SK-N-SH (cell line): ENCODE data around the gene BAZ1B. TPM values are rescaled to one million over a fixed set of nuclear protein-coding genes. Genes with fewer than 3 reads are reported as not detected.

Experiments
- CTCF ChIA-PET: fragments of 300-600, 350-600 bp; formaldehyde crosslinking; extraction: SDS; loops from one replicate; lab custom pipeline; 2021; lab: Yijun Ruan, JAX
- POLR2A ChIA-PET: fragments of 350-600 bp; sonication (Branson Sonifier 250); formaldehyde crosslinking; extraction: SDS; loops from one replicate; lab custom pipeline; 2020; ENCODE audit warnings: antibody characterized with exemption, inconsistent platforms; lab: Yijun Ruan, JAX
- DNase-seq: peaks from one replicate; pipeline ENCODE4 v3.0.0; 2012
- H2AFZ ChIP-seq: fragments of 200-600 bp; sonication (generic); 2 replicates; pipeline ENCODE4 v1.8.1; 2016; ENCODE audit warnings: antibody characterized with exemption, mild to moderate bottlenecking, low read depth
- H3F3A ChIP-seq: fragments of 200-600 bp; sonication (generic); replicated peaks from 2 replicates; pipeline ENCODE3; 2016; ENCODE audit warnings: antibody characterized with exemption, mild to moderate bottlenecking; ENCODE audit not compliant: insufficient read depth
- H3K27ac ChIP-seq, 2 experiments: fragments of 200-500 bp in 1 of 2; fragments of 200-600 bp in 1 of 2; sonication (Bioruptor generic) in 1 of 2; sonication (generic), shearing (Covaris generic) in 1 of 2; 2 replicates each; pipeline versions ENCODE4 v1.5.1 to v1.6.1; 2014 to 2016; ENCODE audit warnings: low read depth in 2 of 2, inconsistent platforms in 1 of 2, low read length in 1 of 2, mild to moderate bottlenecking in 1 of 2, mixed read lengths in 1 of 2
- H3K27me3 ChIP-seq: fragments of 200-600 bp; sonication (generic), shearing (Covaris generic); 2 replicates; pipeline ENCODE4 v1.6.1; 2016; ENCODE audit warnings: mixed run types; ENCODE audit not compliant: insufficient read depth
- H3K36me3 ChIP-seq, 2 experiments: fragments of 200-500 bp in 1 of 2; fragments of 200-600 bp in 1 of 2; sonication (Bioruptor generic) in 1 of 2; sonication (generic) in 1 of 2; replicated peaks in 1 of 2; 2 replicates each; pipeline versions ENCODE3 to v1.5.1; 2014 to 2016; ENCODE audit warnings: low read length in 1 of 2, mild to moderate bottlenecking in 1 of 2; ENCODE audit not compliant: insufficient read depth in 2 of 2, control insufficient read depth in 1 of 2
- H3K4me1 ChIP-seq, 2 experiments: fragments of 200-500 bp in 1 of 2; fragments of 200-600 bp in 1 of 2; sonication (Bioruptor generic) in 1 of 2; sonication (generic), shearing (Covaris generic) in 1 of 2; 2 replicates each; pipeline versions ENCODE4 v1.5.1 to v1.6.1; 2014 to 2016; ENCODE audit warnings: low read depth in 1 of 2, low read length in 1 of 2, mixed run types in 1 of 2; ENCODE audit not compliant: insufficient read depth in 2 of 2, control insufficient read depth in 1 of 2
- H3K4me2 ChIP-seq: fragments of 200-600 bp; sonication (generic), shearing (Covaris generic); 2 replicates; pipeline ENCODE4 v1.6.1; 2017; ENCODE audit warnings: mixed run types
- H3K4me3 ChIP-seq, 2 experiments: fragments of 200-500 bp in 1 of 2; fragments of 200-600 bp in 1 of 2; sonication (Bioruptor generic) in 1 of 2; sonication (generic), shearing (Covaris generic) in 1 of 2; 2 replicates each; pipeline versions ENCODE4 v1.5.1 to v1.8.1; 2014 to 2016; ENCODE audit warnings: low read depth in 2 of 2, inconsistent platforms in 1 of 2, low read length in 1 of 2, mild to moderate bottlenecking in 1 of 2, mixed read lengths in 1 of 2, moderate library complexity in 1 of 2
- H3K79me2 ChIP-seq: fragments of 200-600 bp; sonication (generic); 2 replicates; pipeline ENCODE4 v1.8.1; 2017; ENCODE audit warnings: mild to moderate bottlenecking; ENCODE audit not compliant: insufficient read depth
- H3K9ac ChIP-seq: fragments of 200-600 bp; sonication (generic); 2 replicates; pipeline ENCODE4 v1.6.1; 2017; ENCODE audit warnings: mixed run types
- H3K9me2 ChIP-seq: fragments of 200-600 bp; sonication (generic); 2 replicates; pipeline ENCODE4 v1.6.1; 2017; ENCODE audit warnings: mixed run types
- H3K9me3 ChIP-seq: fragments of 200-600 bp; sonication (generic); 2 replicates; pipeline ENCODE4 v1.6.1; 2017; ENCODE audit warnings: mixed run types, mild to moderate bottlenecking, moderate library complexity
- H4K20me1 ChIP-seq: fragments of 200-600 bp; sonication (generic); 2 replicates; pipeline ENCODE4 v1.6.1; 2017; ENCODE audit warnings: mild to moderate bottlenecking, mixed run types; ENCODE audit not compliant: insufficient read depth
- CHD2 ChIP-seq: fragments of 150-350 bp; IDR thresholded peaks from 2 replicates; pipeline ENCODE4 v1.6.1; 2018; ENCODE audit warnings: low read length; ENCODE audit not compliant: partially characterized antibody
- EZH2phosphoT487 ChIP-seq: fragments of 200-600 bp; sonication (generic); IDR thresholded peaks from 2 replicates; pipeline ENCODE4 v1.6.1; 2017; ENCODE audit warnings: low read depth, mixed run types, mild to moderate bottlenecking, antibody characterized with exemption, moderate library complexity, borderline replicate concordance
- FOXJ3 ChIP-seq: sonication (generic); formaldehyde crosslinking; IDR thresholded peaks from 2 replicates; pipeline ENCODE4 v1.5.1; 2020; ENCODE audit warnings: mild to moderate bottlenecking, missing genetic modification reagents
- FOXM1 ChIP-seq: IDR thresholded peaks from 2 replicates; pipeline ENCODE4 v1.4.0; 2012; ENCODE audit warnings: low read depth, mild to moderate bottlenecking
- GABPA ChIP-seq: IDR thresholded peaks from 2 replicates; pipeline ENCODE4 v1.4.0; 2012; ENCODE audit warnings: low read depth, mild to moderate bottlenecking
- JUND ChIP-seq: IDR thresholded peaks from 2 replicates; pipeline ENCODE4 v1.4.0; 2012
- MEF2A ChIP-seq: IDR thresholded peaks from 2 replicates; pipeline ENCODE4 v1.4.0; 2012; ENCODE audit warnings: low read depth, borderline replicate concordance
- MXI1 ChIP-seq: IDR thresholded peaks from 2 replicates; pipeline ENCODE4 v1.6.1; 2012; ENCODE audit warnings: mild to moderate bottlenecking, low read depth, low read length, improper control_type of control experiment
- NFIC ChIP-seq: IDR thresholded peaks from 2 replicates; pipeline ENCODE4 v1.4.0; 2012; ENCODE audit warnings: borderline replicate concordance
- NRF1 ChIP-seq: IDR thresholded peaks from 2 replicates; pipeline ENCODE4 v1.6.1; 2012; ENCODE audit warnings: low read depth, mild to moderate bottlenecking, low read length
- POLR2AphosphoS5 ChIP-seq: IDR thresholded peaks from 2 replicates; pipeline ENCODE4 v1.6.1; 2012; ENCODE audit warnings: low read depth, low read length
- RAD21 ChIP-seq: IDR thresholded peaks from 2 replicates; pipeline ENCODE4 v1.6.1; 2012; ENCODE audit warnings: mild to moderate bottlenecking, low read length
- RCOR1 ChIP-seq: fragments of 150-350 bp; IDR thresholded peaks from 2 replicates; pipeline ENCODE4 v1.6.1; 2017; ENCODE audit warnings: antibody characterized with exemption, low read length
- RXRA ChIP-seq: IDR thresholded peaks from 2 replicates; pipeline ENCODE4 v1.4.0; 2012; ENCODE audit warnings: low read depth, mild to moderate bottlenecking, borderline replicate concordance
- SIN3A ChIP-seq: IDR thresholded peaks from 2 replicates; pipeline ENCODE4 v1.6.1; 2012; ENCODE audit warnings: low read depth, mild to moderate bottlenecking, low read length, moderate library complexity, borderline replicate concordance
- SMC3 ChIP-seq: IDR thresholded peaks from 2 replicates; pipeline ENCODE4 v1.6.1; 2012; ENCODE audit warnings: low read depth, low read length, improper control_type of control experiment
- TCF12 ChIP-seq: IDR thresholded peaks from 2 replicates; pipeline ENCODE4 v1.4.0; 2012
- TEAD4 ChIP-seq: IDR thresholded peaks from 2 replicates; pipeline ENCODE4 v1.4.0; 2012; ENCODE audit warnings: mild to moderate bottlenecking, borderline replicate concordance; ENCODE audit not compliant: insufficient read depth
- USF2 ChIP-seq: fragments of 150-350 bp; IDR thresholded peaks from 2 replicates; pipeline ENCODE4 v1.6.1; 2017; ENCODE audit warnings: antibody characterized with exemption, low read length, low read depth, borderline replicate concordance
- WGBS: methylation state at CpG from one replicate; pipeline ENCODE4 v1.1.6; 2017; ENCODE audit warnings: low lambda C conversion rate; 5-methylcytosine and 5-hydroxymethylcytosine counted together
- polyA plus RNA-seq, 3 experiments: library from polyadenylated mRNA; depleted of rRNA; stranded (reverse); fragments of >200 nt; gene quantifications; 2 replicates each; pipeline ENCODE4 v1.2.3, GENCODE V29; 2012
- TF ChIP-seq, protein P1 (sequence below): IDR thresholded peaks from 2 replicates; pipeline ENCODE4 v1.4.0; 2012; ENCODE audit warnings: low read depth, borderline replicate concordance
- TF ChIP-seq, protein P2 (sequence below): IDR thresholded peaks from 2 replicates; pipeline ENCODE4 v1.4.0; 2012; ENCODE audit warnings: low read depth, borderline replicate concordance

Gene BAZ1B
- polyA plus RNA-seq, 1 of the 3 experiments (the other 2 are of a cell fraction): 20.9 TPM

DNA sequence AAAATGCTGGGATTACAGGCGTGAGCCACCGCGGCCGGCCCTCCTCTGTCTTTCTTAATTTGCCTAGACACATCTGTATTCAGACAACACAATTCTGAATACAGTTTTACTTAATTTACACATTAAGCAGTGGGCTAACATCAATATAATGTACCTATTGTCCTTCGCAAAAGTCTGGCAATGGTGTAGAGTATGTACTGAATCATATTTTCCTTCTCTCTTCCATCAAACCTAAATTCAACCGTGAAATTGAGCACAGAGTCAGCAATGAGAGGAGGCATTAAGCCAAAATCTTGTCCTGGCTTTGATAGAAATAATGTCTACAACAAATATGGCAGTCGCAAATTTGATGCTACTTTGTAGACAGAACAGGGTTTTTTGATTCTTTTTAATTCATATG is 58.1 kb downstream of the BAZ1B start (continued):
- no peak for TF ChIP-seq POLR2AphosphoS5
- TF ChIP-seq, protein P1, sequence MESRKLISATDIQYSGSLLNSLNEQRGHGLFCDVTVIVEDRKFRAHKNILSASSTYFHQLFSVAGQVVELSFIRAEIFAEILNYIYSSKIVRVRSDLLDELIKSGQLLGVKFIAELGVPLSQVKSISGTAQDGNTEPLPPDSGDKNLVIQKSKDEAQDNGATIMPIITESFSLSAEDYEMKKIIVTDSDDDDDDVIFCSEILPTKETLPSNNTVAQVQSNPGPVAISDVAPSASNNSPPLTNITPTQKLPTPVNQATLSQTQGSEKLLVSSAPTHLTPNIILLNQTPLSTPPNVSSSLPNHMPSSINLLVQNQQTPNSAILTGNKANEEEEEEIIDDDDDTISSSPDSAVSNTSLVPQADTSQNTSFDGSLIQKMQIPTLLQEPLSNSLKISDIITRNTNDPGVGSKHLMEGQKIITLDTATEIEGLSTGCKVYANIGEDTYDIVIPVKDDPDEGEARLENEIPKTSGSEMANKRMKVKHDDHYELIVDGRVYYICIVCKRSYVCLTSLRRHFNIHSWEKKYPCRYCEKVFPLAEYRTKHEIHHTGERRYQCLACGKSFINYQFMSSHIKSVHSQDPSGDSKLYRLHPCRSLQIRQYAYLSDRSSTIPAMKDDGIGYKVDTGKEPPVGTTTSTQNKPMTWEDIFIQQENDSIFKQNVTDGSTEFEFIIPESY: no peak
- no peak for TF ChIP-seq TCF12
- no peak for TF ChIP-seq NFIC
- no peak for TF ChIP-seq NRF1

DNA sequence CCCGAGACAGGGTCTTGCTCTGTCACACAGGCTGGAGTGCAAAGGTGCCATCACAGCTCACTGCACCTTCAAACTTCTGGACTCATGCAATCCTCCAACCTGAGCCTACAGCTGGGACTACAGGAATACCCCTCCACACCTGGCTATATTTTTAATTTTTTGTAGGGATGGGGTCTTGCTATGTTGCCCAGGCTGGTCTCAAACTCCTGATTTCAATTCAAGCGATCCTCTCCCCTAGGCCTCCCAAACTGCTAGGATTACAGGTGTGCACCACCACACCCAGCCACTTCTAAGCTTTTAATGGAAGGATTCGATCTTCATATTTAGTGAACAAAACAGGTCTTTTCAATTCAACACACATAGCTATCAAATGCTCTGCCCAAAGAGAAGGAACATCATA is 58.8 kb downstream of the BAZ1B start:
- Histone ChIP-seq H3K27me3 (no peaks in the 10 kb centered on the region), H3K4me3 (no peak overlapping the region), H3K9ac (no peak overlapping the region), H3K79me2 (peaks cover 64% of the 10 kb centered on the region), H3K9me3 (no peaks in the 10 kb centered on the region), H3K27ac (no peak overlapping the region), H3K4me2 (no peak overlapping the region), H3K36me3 (peaks cover 69 to 98% of the 10 kb centered on the region in 2 experiments), H3K9me2 (no peaks in the 10 kb centered on the region), H2AFZ (no peak overlapping the region), H3F3A (peaks cover 38% of the 10 kb centered on the region), H3K4me1 (no peaks in the 10 kb centered on the region), H4K20me1 (no peaks in the 10 kb centered on the region)
- POLR2A ChIA-PET: no interaction called here
- CTCF ChIA-PET: interaction anchor here (1.0 to 4.9 kb wide), 5 partner anchors 9 to 121 kb away, joined by 3 to 44 read pairs (median 4); no protein-coding TSS in a partner anchor
- 95% methylated on average over 3 of the region's 3 CpGs for WGBS
- no peak for DNase-seq
- TF ChIP-seq NRF1 (no peak), FOXJ3 (CRISPR knock-in tag) (no peak), POLR2AphosphoS5 (no peak), MXI1 (no peak), EZH2phosphoT487 (no peak), GABPA (no peak), CHD2 (no peak), RCOR1 (no peak), TEAD4 (no peak), RAD21 (no peak), SIN3A (no peak), USF2 (no peak), RXRA (no peak), MEF2A (no peak), JUND (no peak), SMC3 (no peak), FOXM1 (no peak)
- TF ChIP-seq, protein P2, sequence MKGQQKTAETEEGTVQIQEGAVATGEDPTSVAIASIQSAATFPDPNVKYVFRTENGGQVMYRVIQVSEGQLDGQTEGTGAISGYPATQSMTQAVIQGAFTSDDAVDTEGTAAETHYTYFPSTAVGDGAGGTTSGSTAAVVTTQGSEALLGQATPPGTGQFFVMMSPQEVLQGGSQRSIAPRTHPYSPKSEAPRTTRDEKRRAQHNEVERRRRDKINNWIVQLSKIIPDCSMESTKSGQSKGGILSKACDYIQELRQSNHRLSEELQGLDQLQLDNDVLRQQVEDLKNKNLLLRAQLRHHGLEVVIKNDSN: no peak
- TF ChIP-seq, all 33 proteins: peak for 0
